GM12873 (cell line): ENCODE measurements around the gene LMTK2.

ENCODE experiments used
- CTCF ChIP-seq: IDR thresholded peaks from 2 replicates; pipeline ENCODE4 v1.5.1; 2012; ENCODE audit warnings: low read depth, mild to moderate bottlenecking, moderate library complexity, low read length, control low read depth; ENCODE audit not compliant: insufficient read depth; ENCODE audit errors: missing control alignments

Gene LMTK2

GRCh38 chr7:98232263-98232585 is 125.6 kb downstream of the LMTK2 start:
- no peak for TF ChIP-seq CTCF

DNA sequence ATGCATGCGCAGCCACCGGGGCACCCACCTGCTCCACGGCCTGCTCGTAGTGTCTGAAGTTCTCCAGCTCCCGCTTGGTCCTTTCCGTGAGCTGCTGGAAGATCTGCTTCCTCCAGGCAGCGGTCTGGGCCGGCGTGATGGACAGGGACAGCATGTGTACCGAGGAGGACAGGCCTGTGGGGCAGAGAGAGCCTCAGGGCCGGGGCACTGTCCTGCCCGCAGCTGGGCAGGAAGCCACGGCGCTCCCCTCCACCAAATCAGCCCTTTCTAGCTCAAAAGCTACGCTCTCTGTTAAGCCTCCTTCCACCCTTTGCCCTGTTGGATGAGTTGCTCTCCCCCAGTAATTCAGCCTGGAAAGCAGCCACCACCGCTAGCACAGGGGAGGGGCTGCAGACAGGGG is 126.1 kb downstream of the LMTK2 start:
- TF ChIP-seq CTCF, result no peak

GRCh38 chr7:98233219-98234070 is 126.8 kb downstream of the LMTK2 start:
- TF ChIP-seq CTCF, result no peak

DNA sequence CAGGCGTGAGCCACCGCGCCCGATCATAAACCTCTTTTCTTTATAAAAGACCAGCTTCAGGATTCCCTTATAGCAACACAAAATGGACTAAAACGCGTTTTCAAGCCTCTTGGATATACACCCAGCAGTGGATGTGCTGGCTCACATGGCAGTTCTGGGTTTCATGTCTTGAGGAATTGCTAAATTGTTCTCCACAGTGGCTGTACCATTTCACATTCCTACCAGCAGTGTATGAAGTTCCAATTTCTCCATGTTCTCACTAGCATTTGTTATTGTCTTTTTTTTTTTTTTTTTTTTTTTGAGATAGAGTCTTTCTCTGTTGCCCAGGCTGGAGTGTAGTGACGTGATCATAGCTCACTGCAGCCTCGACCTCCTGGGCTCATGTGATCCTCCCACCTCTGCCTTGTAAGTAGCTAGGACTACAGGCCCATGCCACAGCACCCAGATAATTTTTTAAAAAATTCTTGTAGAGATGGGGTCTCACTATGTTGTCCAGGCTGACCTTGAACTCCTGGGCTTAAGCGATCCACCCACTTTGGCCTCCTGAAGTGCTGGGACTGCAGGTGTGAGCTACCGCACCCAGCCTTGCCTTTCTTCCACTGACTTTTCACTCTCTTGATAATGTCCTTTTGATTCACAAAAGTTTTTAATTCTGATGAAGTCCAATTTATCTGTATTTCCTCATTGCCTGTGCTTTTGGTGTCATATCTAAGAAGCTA is 127.9 kb downstream of the LMTK2 start:
- TF ChIP-seq CTCF, result no peak

GRCh38 chr7:98235901-98236300 is 129.2 kb downstream of the LMTK2 start:
- TF ChIP-seq CTCF, result no peak

DNA sequence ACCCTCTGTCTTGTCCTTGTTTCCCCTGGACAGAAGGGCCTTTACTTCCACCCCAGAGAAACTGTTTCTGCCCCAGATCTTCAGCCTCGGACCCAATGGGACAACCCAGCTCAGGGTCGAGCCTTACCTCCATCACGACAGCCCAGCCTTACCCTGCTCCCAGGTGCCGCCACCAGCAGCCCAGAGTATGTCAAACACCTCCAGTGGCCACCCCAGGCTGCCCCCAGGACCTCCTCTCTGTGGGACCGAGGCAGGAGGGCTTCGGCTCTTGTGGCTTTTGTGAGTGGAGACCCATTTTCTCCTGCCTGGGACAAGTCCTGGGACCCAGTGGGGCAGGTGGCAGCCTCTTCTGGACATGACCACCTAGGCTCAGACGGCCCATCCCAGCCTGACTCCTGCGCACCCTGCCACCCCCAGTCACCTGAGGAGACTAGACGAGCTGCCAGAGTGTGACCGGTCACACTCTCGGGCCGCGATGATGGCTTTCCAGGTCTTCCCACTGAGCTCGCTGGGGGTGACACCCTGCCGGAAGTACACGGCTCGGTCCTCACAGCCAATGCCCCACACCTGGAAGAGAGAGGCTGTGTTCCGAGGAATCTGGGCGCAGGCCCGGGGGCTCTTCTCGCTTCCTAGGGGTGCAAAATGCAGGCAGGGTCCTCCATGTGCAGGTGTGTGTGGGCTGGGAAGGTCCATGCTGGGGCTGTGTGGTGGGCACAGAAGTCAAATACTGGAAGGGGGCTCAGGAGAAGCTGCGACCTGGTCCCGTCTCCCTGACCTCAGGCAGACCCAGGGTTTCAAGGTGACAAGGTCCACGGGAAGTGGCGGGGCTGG is 129.9 kb downstream of the LMTK2 start:
- TF ChIP-seq CTCF, result no peak

DNA sequence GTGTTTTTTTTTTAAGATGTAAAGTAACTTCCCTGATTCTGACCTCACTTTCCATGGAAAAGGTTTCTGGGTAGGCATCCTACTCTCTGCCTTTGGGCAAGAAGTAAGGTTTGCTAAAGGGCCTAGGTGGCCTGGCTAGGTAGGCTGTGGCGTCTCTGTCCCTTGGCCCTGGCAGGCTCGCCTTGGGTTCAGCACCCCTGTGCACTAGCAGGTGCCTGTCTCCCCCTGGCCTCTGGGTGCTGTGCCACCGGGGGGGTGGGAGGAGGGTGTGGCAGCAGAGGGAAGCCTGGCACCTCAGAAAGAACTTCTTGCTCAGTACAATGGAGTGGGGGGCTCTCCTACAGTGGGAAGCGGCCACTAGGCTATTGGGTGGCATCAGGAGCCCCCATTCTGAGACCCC is 131.4 kb downstream of the LMTK2 start:
- TF ChIP-seq CTCF, result no peak
